Lower lobe of right lung (tissue), 2 donors: ENCODE measurements around the gene PTPRM. TPM values are rescaled to one million over a fixed set of nuclear protein-coding genes. Genes with fewer than 3 reads are reported as not detected.

ENCODE experiments used
- ATAC-seq, 2 donors: fragments of 200-7000 bp; cut with Tn5 transposase; one replicate each; pipeline ENCODE4 v1.9.1; 2020 to 2022; ENCODE audit warnings: mild to moderate bottlenecking in 2 of 2, moderate library complexity in 2 of 2
- DNase-seq: peaks from one replicate; pipeline ENCODE4 v3.0.0-alpha.2; 2020
- H3K27ac ChIP-seq: fragments of 200-600 bp; one replicate; pipeline ENCODE4 v1.8.0; 2022
- H3K27me3 ChIP-seq: fragments of 200-600 bp; one replicate; pipeline ENCODE4 v1.8.0; 2022; ENCODE audit warnings: low read depth
- H3K36me3 ChIP-seq: fragments of 200-600 bp; one replicate; pipeline ENCODE4 v1.8.0; 2022; ENCODE audit warnings: mild to moderate bottlenecking
- H3K4me1 ChIP-seq: fragments of 200-600 bp; one replicate; pipeline ENCODE4 v1.8.0; 2022
- H3K4me3 ChIP-seq: fragments of 200-600 bp; one replicate; pipeline ENCODE4 v1.8.0; 2022; ENCODE audit warnings: mild to moderate bottlenecking
- H3K9me3 ChIP-seq: fragments of 200-600 bp; one replicate; pipeline ENCODE4 v1.8.0; 2022
- CTCF ChIP-seq: fragments of 200-600 bp; IDR thresholded peaks from one replicate; pipeline ENCODE4 v1.8.0; 2022; ENCODE audit warnings: antibody characterized with exemption, mild to moderate bottlenecking
- intact Hi-C: fragments of 100-400 bp; cut with DNase I; formaldehyde crosslinking; loops from one replicate; pipeline ENCODE4 v1.11.0; 2022
- total RNA-seq: library from RNA; stranded (reverse); fragmentation: NEBNext Ultra II Directional; extraction: Animal tissue kit (Norgen Biotek cat#: 25700); gene quantifications from one replicate; pipeline ENCODE4 v1.2.1, GENCODE V29; 2021
- donor health status: DM: no; HTN: yes; CAD: no; lungs with severe emphysema.

The PTPRM gene
- total RNA-seq, 1 donor from 2014 or later: 85.2 TPM

GRCh38 chr18:8427339-8427738, 860.2 kb downstream of the PTPRM start:
- TF ChIP-seq CTCF: no peak
- no peaks in the 10 kb centered on the region for H3K9me3 ChIP-seq

GRCh38 chr18:8428951-8429350, 861.8 kb downstream of the PTPRM start:
- H3K4me1 ChIP-seq: no peaks in the 10 kb centered on the region
- intact Hi-C loops: no loop called here
- no peak for TF ChIP-seq CTCF
- H3K27ac ChIP-seq: no peak overlapping the region
- DNase-seq (no peak), ATAC-seq (no peak)
- H3K4me3 ChIP-seq: no peak overlapping the region
- H3K36me3 ChIP-seq: no peaks in the 10 kb centered on the region
- no peaks in the 10 kb centered on the region for H3K27me3 ChIP-seq
- H3K9me3 ChIP-seq: no peaks in the 10 kb centered on the region

More at GRCh38 chr18:8427339-8427738, 860.2 kb downstream of the PTPRM start:
- DNase-seq: no peak
- Histone ChIP-seq H3K4me3 (no peak overlapping the region), H3K27me3 (no peaks in the 10 kb centered on the region), H3K27ac (no peak overlapping the region), H3K36me3 (no peaks in the 10 kb centered on the region), H3K4me1 (no peaks in the 10 kb centered on the region)
- intact Hi-C loops: no loop called here
- ATAC-seq: no peak

DNA sequence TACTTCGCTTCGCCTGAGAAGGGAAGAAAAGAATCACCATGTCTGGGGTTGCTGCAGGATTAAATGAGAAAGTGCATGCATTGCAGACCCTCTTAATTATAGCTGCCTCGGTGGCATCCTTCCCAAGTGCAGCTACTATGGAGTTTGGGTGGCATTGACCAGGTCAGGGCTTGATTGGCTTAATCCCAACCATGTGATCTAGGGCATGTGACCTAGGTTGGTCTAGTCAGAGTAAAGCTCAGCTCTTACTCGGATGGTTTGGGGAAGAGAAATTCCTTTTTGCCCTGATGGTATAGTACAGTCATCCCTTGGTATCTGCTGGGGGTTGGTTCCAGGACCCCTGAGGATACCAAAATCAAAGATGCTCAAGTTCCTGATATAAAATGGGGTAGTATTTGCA, 863.9 kb downstream of the PTPRM start:
- Histone ChIP-seq H3K27me3 (no peaks in the 10 kb centered on the region), H3K4me1 (no peaks in the 10 kb centered on the region), H3K4me3 (no peak overlapping the region), H3K27ac (no peak overlapping the region), H3K9me3 (no peaks in the 10 kb centered on the region), H3K36me3 (no peaks in the 10 kb centered on the region)
- intact Hi-C loops: no loop called here
- ATAC-seq: no peak
- no peak for DNase-seq
- TF ChIP-seq CTCF: no peak

DNA sequence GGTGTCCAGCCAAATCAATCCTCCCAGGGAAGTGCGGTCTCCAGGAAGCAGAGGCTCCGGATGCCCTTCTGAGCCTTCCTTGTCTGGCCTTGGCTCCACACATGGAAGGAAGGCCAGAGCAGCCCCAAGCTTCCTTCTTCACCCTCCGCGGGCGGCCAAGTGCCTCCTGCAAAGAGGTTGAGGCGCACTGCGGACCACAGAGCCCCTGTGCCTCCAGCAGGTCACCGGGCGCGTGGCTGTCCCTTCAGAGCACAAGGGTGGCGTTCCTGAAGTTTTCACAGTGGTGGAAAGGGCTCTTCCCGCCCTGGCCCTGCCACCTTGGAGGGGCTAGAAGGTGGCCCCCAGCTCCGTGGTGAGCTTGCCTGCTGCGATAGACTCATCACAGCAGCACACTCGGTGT, 866.2 kb downstream of the PTPRM start:
- no peak for TF ChIP-seq CTCF
- H3K27me3 ChIP-seq: no peaks in the 10 kb centered on the region
- DNase-seq (no peak), ATAC-seq (no peak)
- H3K27ac ChIP-seq: no peak overlapping the region
- H3K4me1 ChIP-seq: no peaks in the 10 kb centered on the region
- no peaks in the 10 kb centered on the region for H3K36me3 ChIP-seq
- no peak overlapping the region for H3K4me3 ChIP-seq
- intact Hi-C loops: no loop called here
- no peaks in the 10 kb centered on the region for H3K9me3 ChIP-seq

- no peaks in the 10 kb centered on the region for H3K27me3 ChIP-seq
- no peak overlapping the region for H3K27ac ChIP-seq
- no peak for TF ChIP-seq CTCF
- DNase-seq: no peak
- no peak for ATAC-seq
- no peaks in the 10 kb centered on the region for H3K36me3 ChIP-seq
- H3K4me3 ChIP-seq: no peak overlapping the region
- H3K4me1 ChIP-seq: no peaks in the 10 kb centered on the region
- intact Hi-C loops: no loop called here
- H3K9me3 ChIP-seq: peaks cover under 1% of the 10 kb centered on the region
Observed at GRCh38 chr18:8433771-8434170, 866.7 kb downstream of the PTPRM start.

- intact Hi-C loops: no loop called here
- DNase-seq: no peak
- no peak for ATAC-seq
Observed at GRCh38 chr18:8435376-8435775, 868.3 kb downstream of the PTPRM start.

More at GRCh38 chr18:8435376-8435775, 868.3 kb downstream of the PTPRM start:
- no peak overlapping the region for H3K27ac ChIP-seq
- H3K27me3 ChIP-seq: no peaks in the 10 kb centered on the region
- no peaks in the 10 kb centered on the region for H3K36me3 ChIP-seq
- H3K9me3 ChIP-seq: peaks cover 5% of the 10 kb centered on the region
- H3K4me1 ChIP-seq: no peaks in the 10 kb centered on the region
- H3K4me3 ChIP-seq: no peak overlapping the region
- no peak for TF ChIP-seq CTCF
